GM21447 (cell line): ENCODE data around the gene UBE2I.

ENCODE experiments used
- ATAC-seq: cut with Tn5 transposase; IDR thresholded peaks from one replicate; pipeline ENCODE4 v1.9.1; 2021; ENCODE audit not compliant: unreplicated experiment

UBE2I gene

GRCh38 chr16:1341495-1342420 is 32.3 kb downstream of the UBE2I start:
- no peak for ATAC-seq

GRCh38 chr16:1342526-1343427 is 33.3 kb downstream of the UBE2I start:
- ATAC-seq = peak; percentile 88

GRCh38 chr16:1343428-1344242 is 34.2 kb downstream of the UBE2I start:
- ATAC-seq = no peak

DNA sequence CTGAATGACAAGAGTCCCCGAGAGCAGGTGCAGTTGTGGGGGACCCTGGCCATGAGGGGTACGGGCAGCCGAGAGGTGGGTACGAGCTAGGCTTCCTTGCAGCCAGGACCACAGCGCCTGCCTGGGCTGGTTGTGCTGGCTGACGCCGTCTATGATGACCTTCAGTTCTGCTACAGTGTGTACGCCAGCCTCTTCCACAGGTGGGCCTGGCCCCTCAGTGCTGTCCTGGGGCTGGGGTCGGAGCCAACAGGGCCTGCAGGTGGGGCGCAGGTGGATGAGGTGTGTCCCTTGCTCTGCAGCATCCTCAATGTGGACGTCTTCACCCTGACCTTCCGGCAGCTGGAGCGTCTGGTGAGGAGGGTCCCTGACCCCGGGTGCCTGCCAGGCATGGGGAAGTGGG is 35.1 kb downstream of the UBE2I start:
- ATAC-seq = no peak

GRCh38 chr16:1345087-1345486 is 35.7 kb downstream of the UBE2I start:
- ATAC-seq = no peak

DNA sequence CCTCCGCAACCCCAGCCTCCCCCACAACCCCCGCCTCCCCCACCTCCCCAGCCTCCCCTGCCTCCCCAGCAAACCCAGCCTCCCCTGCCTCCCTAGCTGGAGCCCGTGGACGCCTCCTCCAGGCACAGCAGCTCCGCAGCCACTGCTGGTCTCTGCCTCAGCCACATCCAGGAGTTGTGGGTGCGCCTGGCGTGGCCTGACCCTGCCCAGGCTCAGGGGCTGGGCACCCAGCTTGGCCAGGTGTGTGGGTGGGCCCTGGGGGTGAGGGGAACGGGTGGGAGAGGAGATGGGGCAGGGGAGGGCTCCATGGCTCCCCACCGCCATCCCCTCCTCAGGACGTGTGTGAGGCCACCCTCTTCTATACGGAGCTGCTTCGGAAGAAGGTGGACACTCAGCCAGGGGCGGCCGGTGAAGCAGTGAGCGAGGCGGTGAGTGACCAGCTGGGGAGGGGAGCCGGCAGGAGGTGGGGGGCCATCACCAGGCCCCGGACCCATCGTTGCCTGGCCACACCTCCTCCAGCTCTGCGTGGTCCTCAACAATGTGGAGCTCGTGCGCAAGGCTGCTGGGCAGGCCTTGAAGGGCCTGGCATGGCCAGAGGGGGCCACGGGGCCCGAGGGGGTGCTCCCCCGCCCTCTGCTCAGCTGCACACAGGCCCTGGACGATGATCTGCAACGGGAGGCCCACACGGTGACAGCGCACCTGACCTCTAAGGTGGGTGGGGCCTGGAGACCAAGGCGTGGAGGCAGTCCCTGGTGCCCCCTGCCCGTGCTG is 36.4 kb downstream of the UBE2I start:
- no peak for ATAC-seq

GRCh38 chr16:1346422-1347285 is 37.2 kb downstream of the UBE2I start:
- ATAC-seq = no peak

GRCh38 chr16:1347286-1347855 is 37.9 kb downstream of the UBE2I start:
- ATAC-seq = no peak

DNA sequence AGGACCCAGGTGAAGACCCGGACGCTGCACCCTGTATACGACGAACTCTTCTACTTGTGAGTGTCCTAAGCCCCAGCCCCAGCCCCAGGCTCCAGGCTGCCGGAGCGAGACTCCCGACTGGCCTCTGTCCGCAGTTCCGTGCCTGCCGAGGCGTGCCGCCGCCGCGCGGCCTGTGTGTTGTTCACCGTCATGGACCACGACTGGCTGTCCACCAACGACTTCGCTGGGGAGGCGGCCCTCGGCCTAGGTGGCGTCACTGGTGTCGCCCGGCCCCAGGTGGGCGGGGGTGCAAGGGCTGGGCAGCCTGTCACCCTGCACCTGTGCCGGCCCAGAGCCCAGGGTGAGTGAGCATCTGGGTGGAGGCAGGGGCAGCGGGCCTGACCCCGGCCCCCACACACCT is 38.5 kb downstream of the UBE2I start:
- ATAC-seq = no peak

- no peak for ATAC-seq
Measured at GRCh38 chr16:1348441-1348840, 39.0 kb downstream of the UBE2I start.

DNA sequence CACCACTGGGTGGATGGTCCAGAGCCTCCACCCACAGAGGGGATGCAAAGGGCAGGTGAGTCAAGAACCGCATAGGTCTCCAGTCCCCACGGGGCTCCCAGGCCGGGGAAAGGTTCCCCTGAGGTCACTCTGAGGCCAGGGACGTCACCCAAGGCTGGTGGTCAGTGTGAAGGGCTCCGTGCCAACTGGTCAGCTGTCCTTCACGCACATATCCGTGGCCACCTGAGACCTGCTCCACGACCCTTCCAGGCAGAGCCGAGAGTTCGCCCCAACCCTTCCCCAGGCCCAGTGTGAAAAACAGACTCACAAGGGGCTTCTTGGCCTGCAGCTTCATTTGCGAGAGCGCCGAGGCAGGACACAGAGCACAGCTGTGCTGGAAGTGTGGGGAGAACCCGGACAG is 39.5 kb downstream of the UBE2I start:
- no peak for ATAC-seq

GRCh38 chr16:1349351-1349750 is 39.9 kb downstream of the UBE2I start:
- no peak for ATAC-seq

- ATAC-seq = no peak
Measured at GRCh38 chr16:1349951-1350350, 40.5 kb downstream of the UBE2I start.

GRCh38 chr16:1350691-1351090 is 41.3 kb downstream of the UBE2I start:
- ATAC-seq = no peak

- peak; percentile 20 for ATAC-seq
Measured at GRCh38 chr16:1351215-1351581, 41.8 kb downstream of the UBE2I start.

- peak; percentile 57 for ATAC-seq
Measured at GRCh38 chr16:1351582-1352362, 42.3 kb downstream of the UBE2I start, which contains the start of the genes GNPTG and TSR3. TSS of gene GNPTG (plus strand) at chr16:1351931. CDS start at chr16:1351966, 35 bp downstream. TSS of gene TSR3 (minus strand) at chr16:1351878. CDS start at chr16:1351804, 74 bp downstream.

GRCh38 chr16:1354815-1355540 is 45.5 kb downstream of the UBE2I start:
- no peak for ATAC-seq
